ENCODE results near the gene RPL3.

RPL3 gene

DNA sequence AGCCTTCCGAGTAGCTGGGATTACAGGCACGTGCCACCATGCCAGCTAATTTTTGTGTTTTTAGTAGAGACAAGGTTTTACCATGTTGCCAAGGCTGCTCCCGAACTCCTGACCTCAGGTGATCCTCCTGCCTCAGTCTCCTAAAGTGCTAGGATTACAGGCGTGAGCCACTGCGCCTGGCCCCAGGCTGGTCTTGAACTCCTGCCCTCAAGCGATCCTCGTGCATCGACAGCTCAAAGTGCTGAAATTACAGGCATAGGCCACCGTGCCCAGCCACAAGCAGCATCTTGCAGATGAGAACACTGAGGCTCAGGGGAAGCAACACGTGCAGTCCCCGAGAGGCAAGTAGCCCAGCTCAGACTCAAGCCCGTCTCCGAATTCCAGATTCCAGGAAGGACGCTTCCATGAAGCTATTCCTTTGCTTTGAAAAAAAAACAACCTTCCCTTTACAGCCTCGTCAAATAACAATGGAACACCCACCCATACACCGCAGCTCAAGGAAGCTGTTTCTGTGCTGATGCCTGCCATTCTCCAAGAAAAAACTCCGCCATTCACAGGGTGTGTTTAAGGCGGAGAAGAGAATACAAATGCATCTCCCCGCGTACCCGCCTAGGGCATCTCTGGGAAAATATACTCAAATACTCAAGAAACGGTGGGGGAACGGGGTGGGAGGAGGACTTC lies 40.1 kb downstream of the RPL3 start:
- no peak for DNase-seq

DNA sequence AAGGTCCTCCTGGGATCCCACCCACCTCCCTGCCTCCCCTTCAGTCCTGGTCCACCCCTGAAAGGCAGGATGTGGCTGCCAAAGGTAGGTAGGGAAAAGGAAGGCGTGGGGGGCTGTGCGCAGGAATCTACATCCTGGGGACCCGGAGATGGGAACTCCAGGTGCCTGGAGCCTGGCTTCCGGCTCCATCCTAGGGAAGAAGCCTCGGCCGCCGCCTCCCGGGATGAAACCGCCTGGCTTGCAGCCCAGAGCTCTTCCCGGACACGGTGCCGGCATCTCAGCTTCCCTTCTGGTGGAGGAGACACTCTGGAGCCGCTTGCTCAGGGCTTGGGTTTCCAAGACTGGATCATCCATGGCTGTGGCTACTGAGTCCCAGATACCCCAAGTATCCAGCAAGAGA lies 41.4 kb downstream of the RPL3 start:
- no peak for DNase-seq

DNA sequence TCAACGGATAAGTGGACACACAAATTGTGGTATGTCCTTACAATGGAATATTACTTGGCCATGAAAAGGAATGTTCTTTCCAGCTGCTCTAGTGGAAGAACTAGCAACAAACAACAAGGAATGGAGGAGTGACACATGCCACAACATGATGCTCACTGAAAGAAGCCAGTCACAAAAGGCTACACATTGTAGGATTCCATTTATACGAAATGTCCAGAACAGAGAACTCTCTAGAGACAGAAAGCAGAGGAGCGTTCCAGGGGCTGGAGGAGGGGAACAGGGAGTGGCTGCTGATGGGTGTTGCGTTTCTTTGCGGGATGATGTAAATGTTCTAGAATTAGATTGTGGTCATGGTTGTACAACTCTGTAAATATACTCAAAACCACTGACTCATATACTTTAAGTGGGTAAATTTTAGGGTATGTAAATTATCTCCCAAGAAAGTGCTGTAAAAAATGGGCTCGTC lies 42.2 kb downstream of the RPL3 start:
- DNase-seq: peak; percentile 76

DNA sequence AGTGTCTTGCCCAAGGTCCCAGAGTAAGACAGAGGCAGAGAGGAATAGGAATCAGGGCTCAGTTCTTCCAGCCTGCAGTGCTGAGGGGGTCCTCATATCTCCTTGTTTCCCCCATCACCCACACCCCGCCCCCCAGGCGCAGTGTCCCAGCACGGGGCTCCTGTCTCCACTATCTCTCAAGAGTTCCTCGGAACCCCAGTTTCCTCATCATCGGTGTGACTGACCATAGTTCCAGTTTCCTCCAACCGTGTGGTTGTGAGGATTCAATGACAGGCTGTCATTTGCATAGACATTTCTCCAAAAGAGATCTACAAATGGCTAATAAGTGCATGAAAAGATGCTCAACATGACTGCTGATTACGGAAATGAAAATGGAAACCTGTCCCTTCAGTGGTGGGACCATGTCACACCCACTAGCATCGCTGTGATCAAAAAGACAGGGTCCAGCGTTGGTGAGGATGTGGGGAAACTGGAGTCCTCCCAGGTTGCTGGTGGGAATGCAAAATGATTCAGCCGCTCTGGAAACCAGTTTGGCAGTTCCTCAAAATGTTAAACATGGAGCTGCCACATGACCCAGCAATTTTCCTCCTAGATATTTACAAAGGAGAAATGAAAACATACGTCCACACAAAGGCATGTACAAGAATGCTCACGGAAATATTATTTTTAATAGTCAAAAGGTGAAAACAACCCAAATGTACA lies 42.8 kb downstream of the RPL3 start:
- peak; percentile 17 for DNase-seq

DNA sequence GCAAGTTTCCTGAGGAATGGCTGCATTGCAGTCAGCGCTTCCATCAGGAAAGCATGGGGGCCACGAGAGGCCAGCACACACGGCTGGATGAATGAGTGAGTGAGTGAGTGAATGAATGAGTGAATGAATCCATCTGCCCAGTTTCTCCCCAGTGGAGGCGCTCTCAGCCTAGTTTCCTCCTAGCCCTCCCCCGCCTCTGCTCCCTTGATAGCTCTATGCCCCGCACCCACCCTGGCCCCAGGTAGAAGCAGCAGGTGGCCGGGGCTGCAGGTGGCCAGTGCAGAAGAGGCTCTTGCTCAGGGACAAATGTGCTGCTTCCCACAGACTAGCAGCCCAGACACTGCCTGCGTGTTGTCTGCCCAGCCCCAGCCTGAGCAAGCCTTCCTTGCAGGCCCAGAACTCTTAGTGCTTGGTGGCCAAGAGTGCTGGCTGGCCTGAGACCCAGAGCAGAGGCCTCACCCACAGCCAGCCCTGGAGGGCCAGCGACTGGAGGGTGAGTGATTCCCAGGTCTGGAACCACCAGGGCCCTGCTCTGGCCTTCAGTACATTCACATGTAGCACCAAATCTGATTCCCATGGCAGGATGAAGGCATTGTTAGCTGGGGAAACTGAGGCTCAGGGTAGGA lies 43.5 kb downstream of the RPL3 start:
- no peak for DNase-seq

DNA sequence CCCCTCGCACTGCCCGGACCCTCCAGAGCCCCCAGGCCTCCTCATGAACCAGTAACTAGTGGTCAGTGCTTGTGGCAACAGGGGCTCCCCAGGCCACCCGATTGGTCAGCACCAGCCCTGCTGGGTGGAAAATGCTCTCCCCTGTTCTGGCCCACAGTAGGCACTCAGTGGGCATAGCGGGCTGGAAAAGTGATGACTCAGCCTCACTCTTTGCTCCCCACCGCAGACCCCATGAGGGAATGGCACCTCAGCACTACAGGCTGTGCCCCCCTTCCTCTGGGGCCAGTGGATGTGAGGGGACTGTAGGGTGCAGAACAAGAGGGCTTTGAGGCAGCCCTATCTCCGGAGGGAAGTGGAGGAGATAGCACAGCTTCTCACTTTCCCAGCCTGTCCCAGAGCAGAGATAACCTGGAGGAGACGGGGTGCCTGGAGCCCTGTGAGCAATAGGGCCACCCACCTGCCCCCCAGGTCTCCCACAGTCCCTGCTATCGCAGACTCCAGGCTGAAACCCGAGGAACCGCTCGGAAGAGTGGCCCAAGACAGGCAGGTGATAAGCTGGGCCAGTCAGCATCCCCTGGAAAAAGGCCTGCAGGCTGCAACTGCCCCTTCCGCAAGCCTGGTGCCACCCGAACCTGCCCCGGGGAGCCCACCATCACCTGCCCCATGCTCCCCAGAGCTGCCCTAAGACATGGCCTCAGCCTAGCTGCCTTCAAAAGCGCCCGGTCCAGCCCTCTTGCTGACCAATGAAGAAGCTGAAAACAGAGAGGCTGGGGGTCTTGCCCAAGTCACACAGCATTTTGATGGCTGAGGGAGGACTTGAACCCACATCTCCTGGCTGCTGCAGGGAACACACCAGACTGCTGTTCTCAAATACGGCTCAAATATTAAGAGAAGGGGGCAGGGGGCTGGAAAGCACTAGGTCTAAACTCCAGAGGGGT lies 45.2 kb downstream of the RPL3 start:
- DNase-seq: no peak

DNA sequence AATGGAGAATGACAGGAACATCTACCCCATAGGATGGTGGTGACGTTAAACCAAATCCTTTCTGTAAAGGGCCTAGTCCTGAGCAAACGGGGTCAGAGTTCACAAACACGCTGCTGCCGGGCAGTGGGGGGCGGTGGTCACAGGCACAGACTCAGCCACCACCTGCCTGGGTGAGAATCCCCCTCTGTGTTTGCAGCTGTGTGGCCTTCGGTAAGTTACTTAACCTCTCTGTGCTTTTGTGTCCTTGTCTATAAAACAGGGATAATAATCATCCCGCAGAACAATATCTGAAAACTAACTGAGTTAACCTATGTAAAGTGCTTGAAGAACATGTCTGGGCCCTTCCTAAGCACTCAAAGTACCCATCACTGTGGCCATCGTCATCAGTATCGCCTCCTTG lies 48.6 kb downstream of the RPL3 start:
- DNase-seq: no peak

DNA sequence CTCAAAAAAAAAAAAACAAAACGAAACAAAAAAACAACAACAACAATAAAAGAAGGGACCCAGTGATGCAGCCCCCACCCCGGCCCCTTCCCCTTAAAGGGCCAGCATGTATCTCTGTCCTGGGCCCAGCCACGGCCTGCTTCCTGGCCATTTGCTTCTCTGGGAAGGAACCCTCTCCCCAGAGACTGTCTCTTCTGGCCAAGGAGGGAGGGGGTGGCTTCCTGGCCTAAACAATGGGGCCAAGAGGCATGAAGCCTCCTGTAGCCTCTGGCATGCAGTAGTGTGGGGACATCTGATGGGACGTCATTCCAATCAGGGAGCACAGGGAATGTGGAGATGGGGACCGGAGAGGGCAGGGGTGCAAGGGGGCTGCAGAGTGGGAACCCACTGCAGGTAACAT lies 49.1 kb downstream of the RPL3 start:
- DNase-seq: no peak

DNA sequence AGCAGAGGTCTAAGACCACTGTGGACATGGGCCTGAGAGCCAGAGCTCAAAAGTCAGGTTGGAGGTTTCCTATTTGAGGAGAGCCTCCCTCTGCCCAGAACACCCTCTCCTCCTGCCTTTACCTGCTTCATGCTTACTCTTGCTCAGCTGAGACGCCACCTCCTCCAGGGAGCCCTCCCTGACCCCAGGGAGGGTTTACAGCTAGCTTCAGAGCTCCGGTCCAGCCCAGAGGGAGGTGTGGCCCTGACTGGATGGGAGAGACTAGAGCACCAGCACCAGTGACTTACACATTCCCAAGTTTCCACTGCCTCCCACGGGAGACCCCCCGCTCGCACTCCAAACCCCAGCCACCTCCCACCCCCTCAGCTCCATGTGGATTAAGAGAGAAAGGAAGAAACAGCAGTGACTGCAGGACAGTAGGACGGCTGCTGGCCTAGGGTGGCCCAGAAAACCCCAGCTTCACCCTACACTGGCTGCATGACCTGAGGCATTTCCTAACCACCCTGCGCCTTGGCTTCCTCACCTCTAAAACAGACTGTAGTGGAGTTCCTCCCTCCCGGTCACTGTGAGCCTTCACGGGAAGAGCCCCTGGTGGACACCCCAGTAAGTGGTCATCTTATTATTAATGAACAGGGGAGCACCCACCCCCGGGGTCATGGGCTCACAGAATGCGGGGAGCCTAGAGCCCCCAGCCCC lies 50.2 kb downstream of the RPL3 start:
- DNase-seq: no peak

DNA sequence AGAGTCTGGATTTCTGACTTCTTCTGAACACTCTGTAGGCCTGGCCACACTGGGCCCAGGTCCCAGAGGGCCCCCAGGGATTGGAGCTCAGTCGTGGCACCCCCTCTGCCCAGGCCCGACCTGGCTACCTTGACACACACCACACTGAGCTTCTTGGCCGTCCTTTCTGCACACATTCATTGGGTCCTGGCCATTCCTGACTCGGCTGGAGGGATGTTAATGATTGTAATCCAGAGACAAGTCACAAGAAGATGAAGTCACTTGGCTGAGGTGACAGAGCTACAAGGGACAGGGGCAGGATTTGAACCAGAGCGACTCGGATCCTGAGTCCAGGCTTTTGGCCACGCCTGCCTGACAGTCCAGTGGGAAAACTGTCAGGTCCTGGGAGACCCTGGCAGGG lies 50.8 kb downstream of the RPL3 start:
- no peak for DNase-seq

DNA sequence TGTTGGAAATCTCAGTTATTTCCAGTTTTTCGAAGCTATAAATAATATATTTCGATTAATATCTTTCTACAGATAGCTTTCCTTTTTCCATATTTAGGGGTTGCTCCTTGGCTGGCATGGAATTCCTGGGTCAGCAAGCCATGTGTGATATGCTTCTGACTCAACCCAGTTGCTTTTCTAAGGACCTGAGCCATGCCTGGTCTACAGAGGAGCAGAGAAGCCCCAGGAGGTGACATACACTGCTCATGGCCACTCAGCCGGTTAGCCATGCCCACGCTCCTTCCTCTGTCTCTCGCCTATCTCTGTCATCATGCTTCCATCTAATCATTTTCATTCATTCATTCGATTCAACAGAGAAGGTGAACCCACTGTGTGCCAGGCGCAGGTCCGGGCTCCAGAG lies 51.4 kb downstream of the RPL3 start:
- no peak for DNase-seq

DNA sequence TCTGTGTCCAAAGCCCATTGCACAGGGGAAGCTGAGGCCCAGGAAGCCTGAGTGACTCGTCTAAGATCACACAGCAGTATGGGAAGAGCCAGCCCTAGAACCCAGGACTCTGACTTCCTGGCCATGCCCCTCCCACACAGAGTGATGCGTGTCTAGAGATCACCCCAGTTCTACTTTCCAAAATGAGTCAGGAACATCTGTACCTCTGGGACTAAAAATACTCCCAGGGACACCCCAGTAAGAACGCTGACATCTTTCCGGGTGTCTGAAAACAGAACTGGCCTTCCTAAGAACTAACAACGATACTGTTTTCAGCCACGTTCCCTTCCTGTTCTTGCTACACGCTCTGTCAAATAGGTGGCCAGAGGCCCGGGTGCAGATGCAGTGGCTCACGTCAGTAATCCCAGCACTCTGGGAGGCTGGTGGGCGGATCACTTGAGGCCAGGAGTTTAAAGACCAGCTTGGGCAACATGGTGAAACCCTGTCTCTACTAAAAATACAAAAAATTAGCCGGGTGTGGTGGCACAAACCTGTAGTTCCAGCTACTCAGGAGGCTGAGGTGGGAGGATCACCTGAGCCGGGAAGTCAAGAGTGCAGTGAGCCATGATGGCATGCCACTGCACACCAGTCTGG lies 52.9 kb downstream of the RPL3 start:
- DNase-seq: peak; percentile 97

DNA sequence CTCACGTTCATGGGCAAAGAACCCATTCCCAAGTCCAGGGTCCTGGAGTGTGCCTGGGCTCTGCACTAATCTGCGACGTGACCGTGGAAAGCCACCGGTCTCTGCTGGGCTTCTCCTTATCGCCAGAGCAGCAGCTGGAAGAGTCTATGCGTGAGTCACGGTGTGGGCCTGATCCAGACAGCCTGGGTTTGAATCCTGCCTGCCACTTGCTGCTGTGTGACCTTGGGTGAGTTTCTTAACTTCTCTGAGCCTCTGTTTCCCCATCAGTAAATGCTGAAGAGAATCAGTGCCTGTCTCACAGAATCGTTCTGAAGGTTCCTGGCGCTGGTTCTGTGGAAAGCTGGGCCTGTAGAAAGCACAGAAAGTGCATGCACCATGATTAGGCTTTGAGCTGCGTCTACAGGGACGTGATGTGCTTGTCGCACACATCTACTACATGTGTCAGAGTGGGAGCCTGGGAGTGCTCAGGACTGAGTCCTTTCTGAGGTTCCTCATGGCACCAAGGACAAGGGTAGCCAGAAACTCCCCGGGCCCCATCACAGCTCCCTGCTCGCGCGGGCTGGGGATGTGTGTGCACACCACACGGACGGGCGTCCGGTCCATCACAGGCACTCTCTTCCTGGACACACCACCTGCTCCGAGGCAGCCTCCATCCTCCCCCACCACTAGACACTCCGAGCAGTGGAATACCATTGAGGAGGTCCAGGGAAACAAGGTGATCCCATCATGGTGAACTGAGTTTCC lies 54.1 kb downstream of the RPL3 start:
- DNase-seq: no peak

DNA sequence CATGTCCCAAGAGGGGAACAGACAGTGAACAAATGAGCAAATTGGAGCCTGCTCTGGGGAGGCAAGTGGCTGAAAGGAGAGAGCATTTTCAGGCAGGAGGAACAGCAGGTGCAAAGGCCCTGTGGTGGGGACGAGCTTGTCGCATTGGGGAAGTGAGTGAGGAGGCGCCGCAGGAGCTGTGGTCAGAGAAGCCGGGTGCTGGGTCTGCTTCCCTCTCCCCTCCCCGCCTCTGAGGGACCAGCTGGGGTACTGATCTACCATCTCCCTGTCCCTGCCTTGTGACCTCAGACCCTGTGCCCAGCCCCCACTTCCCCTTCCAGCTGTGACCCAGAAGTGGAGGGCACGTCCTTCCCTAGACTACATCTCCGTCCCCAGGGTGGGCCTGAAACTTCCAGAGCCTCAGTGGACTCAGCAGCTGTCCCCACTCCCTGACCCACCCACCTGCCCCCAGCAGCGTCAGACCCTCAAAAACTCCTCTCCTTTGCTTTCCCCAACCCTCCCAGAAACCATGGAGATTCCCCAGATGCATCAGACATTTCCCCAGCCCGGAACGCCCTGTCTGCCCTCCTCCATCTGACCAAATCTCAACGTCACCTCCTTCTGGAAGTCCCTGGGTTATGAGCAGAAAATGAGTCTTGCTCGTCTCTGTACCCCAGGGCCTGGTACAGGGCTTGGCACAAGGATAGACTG lies 54.9 kb downstream of the RPL3 start:
- peak; percentile 92 for DNase-seq

DNA sequence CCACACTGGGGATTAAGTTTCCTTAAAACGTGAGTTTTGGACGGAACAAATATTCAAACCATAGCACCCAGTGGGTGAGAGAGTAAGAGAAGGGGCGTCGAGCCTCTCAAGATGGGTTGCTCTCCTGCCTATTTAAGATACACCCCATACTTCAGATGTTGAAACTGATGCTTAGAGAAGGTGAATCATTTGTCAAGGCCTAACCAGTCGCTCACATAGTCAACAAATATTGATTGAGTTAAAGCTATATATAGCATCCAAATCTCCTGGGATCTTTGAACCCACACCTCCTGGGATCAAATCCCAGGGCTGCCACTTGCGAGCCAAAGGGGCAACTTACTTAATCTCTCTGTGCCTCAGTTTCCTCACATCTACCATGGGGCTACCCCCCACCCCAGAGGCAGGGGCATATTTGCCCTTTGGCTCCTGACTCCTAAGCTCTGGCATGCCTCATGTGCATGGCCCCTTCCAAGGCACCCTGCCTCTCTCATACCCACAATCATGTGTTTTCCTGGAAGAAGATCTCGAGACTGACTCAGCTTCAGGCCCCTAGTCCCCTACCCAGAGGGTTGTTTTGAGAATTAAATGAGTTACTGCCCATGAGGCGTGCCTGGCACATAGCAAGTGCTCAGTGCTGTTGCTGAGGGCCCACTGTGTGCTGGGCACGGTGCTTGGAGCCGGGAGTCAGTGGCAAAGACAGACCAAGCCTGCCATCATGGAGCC lies 55.6 kb downstream of the RPL3 start:
- no peak for DNase-seq
